Gastroesophageal sphincter (tissue), 3 donors: ENCODE results near the gene VSIG8.

ENCODE experiments used
- EP300 ChIP-seq: sonication (generic); formaldehyde crosslinking; IDR thresholded peaks from one replicate; pipeline ENCODE4 v1.6.1; 2017; ENCODE audit warnings: antibody characterized with exemption, mild to moderate bottlenecking
- POLR2A ChIP-seq, 2 donors: fragments of 450-650 bp; IDR thresholded peaks; one replicate each; pipeline ENCODE4 v1.6.1; 2017; ENCODE audit warnings: antibody characterized with exemption in 2 of 2, mild to moderate bottlenecking in 2 of 2, moderate library complexity in 1 of 2
- POLR2AphosphoS5 ChIP-seq: sonication (generic); formaldehyde crosslinking; IDR thresholded peaks from one replicate; pipeline ENCODE4 v1.6.1; 2017; ENCODE audit warnings: antibody characterized with exemption
- TF ChIP-seq, protein P1 (sequence below), 4 experiments: fragments of 200-600 bp in 2 of 4; fragments of 450-650 bp in 2 of 4; sonication (generic) in 1 of 4; IDR thresholded peaks; one replicate each; pipeline ENCODE4 v1.5.1; 2017 to 2019; ENCODE audit warnings: antibody characterized with exemption in 4 of 4, mild to moderate bottlenecking in 2 of 4, moderate library complexity in 2 of 4

DNA sequence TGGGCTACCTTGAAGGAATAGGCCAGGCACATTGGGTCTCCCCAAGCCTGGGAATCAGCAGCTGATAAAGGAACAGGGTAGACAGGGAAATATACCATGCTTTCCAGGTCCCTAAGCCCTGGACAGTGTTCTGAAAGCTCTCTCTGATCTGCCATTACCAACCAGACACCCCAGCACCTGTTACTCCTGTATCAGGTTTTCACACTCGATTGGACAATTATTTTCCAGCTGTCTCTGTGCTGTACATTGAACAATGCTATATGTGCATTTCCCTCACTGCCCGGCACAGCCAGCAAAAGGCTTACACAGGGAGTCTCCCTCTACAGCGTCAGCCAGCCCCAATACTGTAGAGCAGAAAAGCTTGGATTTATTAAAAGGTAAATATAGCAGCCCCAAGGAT, 32.8 kb upstream of the VSIG8 start:
- no peak for TF ChIP-seq POLR2A (IDR thresholded peaks at IDR 0.05)
- TF ChIP-seq, protein P1, sequence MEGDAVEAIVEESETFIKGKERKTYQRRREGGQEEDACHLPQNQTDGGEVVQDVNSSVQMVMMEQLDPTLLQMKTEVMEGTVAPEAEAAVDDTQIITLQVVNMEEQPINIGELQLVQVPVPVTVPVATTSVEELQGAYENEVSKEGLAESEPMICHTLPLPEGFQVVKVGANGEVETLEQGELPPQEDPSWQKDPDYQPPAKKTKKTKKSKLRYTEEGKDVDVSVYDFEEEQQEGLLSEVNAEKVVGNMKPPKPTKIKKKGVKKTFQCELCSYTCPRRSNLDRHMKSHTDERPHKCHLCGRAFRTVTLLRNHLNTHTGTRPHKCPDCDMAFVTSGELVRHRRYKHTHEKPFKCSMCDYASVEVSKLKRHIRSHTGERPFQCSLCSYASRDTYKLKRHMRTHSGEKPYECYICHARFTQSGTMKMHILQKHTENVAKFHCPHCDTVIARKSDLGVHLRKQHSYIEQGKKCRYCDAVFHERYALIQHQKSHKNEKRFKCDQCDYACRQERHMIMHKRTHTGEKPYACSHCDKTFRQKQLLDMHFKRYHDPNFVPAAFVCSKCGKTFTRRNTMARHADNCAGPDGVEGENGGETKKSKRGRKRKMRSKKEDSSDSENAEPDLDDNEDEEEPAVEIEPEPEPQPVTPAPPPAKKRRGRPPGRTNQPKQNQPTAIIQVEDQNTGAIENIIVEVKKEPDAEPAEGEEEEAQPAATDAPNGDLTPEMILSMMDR (IDR thresholded peaks at IDR 0.05) = no peak
- TF ChIP-seq POLR2AphosphoS5 = no peak
- no peak for TF ChIP-seq EP300
